Gastrocnemius medialis (tissue), 4 donors: ENCODE data around the gene RADIL.

Experiments
- CTCF ChIP-seq, 5 experiments: fragments of 450-650 bp in 3 of 5; fragments of 200-600 bp in 2 of 5; sonication (generic) in 2 of 5; IDR thresholded peaks in 4 of 5; conservative IDR thresholded peaks in 1 of 5; 1 replicate in 4 of 5; 2 replicates in 1 of 5; pipeline ENCODE4 v1.5.1; 2016 to 2019; ENCODE audit warnings: antibody characterized with exemption in 5 of 5, mild to moderate bottlenecking in 3 of 5, moderate library complexity in 3 of 5
- POLR2A ChIP-seq, 2 donors: fragments of 450-650 bp; IDR thresholded peaks; one replicate each; pipeline ENCODE4 v1.6.1; 2017; ENCODE audit warnings: antibody characterized with exemption in 2 of 2, mild to moderate bottlenecking in 2 of 2, moderate library complexity in 2 of 2

- TF ChIP-seq CTCF (IDR thresholded peaks at IDR 0.05 in 4 of 5, conservative IDR thresholded peaks at IDR 0.05 in 1 of 5): no peak
- TF ChIP-seq POLR2A (IDR thresholded peaks at IDR 0.05): no peak
Measured at GRCh38 chr7:4785371-4785770, 98.1 kb downstream of the RADIL start.
